GM21447 (cell line): Measurements from ENCODE around the gene TMEM229A.
"Not testable (repeated sequence)": the region's sequence is repeated elsewhere in the genome, so short reads cannot be mapped to it uniquely, and the experiment has no call there.

Source experiments
- ATAC-seq: cut with Tn5 transposase; IDR thresholded peaks from one replicate; pipeline ENCODE4 v1.9.1; 2021; ENCODE audit not compliant: unreplicated experiment

TMEM229A gene

DNA sequence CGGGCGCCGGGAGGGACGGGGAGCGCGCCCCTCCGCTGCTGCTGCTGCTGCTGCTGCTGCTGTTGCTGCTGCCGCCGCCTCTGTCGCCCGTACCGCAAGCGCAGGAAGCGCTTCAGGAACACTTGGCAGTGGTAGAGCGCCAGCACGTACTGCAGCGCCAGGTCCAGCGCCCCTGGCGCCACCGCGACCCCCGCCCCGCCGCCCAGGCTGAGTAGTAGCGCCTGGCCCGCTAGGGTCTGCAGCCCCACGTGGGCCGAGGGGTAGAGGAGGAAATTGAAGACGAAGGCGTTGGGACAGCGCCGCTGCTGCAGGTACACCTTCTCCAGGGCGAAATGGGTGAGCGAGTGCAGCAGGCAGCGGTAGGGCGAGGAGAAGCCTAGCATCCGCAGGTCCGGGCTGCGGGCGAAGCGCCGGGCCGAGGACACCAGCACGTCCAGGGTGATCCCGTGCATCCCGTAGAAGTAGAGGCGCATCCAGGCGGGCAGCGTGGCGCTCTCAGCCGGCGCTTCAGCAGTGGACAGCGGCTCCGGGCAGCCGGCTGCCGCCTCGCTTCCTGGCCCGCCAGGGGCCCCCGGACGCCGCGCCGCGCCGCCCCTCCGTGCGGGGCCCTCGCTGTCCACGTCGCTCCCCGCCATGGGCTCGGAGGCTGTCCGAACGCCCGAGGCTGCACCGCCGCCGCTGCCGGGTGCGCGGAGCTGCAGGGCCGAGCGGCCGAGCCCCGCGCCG, at the start of gene TMEM229A:
TMEM229A (minus strand) TSS at position 699 of the 726 bp plus-strand sequence; CDS start at position 635, 64 bp downstream.
- no peak for ATAC-seq

DNA sequence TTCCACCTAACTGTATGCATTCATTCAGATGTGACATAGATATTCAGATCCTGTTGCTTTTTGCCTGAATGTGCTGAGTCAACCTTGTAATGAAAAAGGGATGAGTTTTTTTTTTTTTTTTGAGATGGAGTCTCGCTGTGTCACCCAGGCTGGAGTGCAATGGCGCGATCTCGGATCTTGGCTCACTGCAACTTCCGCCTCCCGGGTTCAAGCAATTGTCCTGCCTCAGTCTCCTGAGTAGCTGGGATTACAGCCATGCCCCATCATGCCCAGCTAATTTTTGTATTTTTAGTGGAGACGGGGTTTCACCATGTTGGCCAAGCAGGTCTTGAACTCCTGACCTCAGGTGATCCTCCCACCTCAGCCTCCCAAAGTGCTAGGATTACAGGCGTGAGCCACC, 49.4 kb upstream of the TMEM229A start:
- not testable (repeated sequence) for ATAC-seq

- no peak for ATAC-seq
These were observed 44.7 kb upstream of the TMEM229A start for GRCh38 chr7:124077546-124077945.

DNA sequence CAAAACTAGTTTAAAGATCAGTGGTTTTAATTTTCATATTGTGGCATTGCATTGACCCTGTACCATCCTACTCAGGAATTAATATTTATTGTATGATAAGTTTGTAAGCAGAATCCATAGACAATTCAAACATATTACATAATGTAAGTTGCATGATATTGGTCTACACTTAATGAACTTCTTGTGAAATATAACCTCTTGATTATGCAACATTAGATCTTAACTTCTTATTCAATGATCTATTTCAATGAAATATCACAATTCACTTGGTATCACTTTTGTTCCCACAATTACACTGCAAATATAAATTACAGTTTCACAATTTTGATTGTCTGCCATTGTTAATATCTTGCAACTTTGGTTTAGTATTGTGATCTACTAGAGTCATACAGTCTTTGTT, 44.0 kb upstream of the TMEM229A start:
- ATAC-seq: no peak

DNA sequence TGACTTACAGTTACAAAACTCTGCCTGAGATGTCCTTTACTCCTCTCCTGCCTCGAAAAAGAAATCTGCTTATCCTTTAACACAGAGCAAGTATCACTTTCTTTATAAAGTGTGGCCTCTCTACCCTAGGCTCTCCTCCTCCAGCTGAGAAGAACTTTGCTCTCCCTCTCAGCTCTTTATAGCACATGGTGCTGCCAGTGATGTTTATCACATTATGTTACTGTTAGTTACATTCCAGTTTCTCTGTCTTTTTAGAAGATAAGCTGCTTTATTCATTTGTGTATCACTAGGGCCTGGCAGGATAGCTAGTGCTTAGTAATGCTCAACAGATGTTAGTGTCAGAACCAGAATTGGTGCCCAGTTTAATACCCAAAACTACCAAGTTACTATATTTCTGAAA, 41.1 kb upstream of the TMEM229A start:
- no peak for ATAC-seq

DNA sequence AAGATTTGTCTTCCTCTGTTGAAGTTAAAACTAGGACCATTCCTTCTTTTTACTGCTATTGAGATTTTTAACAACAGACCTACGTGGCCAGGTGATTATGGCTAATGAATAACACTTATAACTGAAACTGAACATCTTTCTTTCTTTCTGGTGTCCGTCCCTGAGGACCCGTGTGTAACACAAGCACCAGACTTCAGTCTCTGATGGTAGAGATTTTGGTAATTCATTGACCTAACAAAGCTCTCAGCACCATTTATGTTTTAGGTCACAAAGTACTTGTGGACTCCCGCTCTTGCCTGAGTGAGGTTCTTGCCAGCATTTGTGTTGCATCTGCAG, 40.4 kb upstream of the TMEM229A start:
- ATAC-seq: no peak

GRCh38 chr7:124072603-124073309, 39.9 kb upstream of the TMEM229A start:
- ATAC-seq: no peak

- no peak for ATAC-seq
These were observed 39.0 kb upstream of the TMEM229A start for GRCh38 chr7:124071843-124072242.

DNA sequence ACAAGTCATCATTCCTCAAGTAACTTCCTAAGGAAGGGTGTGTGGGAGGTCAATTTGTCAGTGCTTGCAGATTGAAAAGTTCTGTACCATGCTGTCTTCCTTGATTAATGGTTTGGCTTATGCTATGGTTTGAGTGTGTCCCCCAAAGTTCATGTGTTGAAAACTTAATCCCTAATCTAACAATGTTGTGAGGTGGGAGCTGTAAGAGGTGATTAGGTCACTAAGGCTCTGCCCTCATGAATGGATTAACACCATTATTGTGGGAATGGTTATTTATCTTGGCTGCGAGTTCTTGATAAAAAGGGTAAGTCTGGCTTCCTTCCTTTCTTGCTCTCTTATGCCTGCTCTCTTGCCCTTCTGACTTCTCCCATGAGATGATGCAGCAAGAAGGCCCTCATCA, 29.3 kb upstream of the TMEM229A start:
- no peak for ATAC-seq

GRCh38 chr7:124060528-124060927, 27.7 kb upstream of the TMEM229A start:
- no peak for ATAC-seq

DNA sequence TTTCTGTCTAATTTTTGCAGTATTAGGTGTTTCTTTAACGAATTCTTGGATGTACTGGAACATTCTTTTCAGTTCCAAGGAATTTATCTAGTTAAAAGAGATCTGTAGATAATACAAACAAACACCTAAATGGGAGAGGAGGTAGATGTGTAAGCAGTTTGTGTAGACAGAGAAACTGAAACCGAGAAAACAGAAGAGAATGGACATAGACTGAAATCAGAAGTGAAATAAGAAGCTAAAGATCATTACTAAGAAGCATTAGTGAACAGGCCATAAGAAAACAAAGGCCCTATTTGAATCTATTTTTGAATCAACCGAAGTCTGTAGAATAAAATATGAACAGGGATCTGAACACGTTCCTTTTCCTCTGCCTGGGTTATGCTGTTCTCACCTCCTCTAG, 26.5 kb upstream of the TMEM229A start:
- ATAC-seq: peak; percentile 100

DNA sequence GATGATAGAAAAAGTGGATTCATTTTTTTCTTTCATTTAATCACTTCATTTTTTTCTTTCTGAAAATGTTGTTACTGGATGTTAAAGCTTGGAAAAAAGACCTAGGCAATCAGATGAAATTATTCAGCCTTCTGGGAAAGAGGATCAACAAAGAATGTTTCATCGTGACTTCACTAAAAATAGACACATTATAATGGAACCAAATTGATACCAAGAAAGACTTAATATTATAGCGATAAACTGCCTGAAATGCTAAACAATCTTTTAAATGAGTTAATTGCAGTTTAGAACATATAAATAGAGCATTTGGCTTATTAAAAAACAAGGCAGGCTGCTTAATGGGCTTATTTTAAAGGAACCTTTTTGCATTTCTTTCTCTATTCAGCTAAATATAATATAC, 25.6 kb upstream of the TMEM229A start:
- no peak for ATAC-seq

DNA sequence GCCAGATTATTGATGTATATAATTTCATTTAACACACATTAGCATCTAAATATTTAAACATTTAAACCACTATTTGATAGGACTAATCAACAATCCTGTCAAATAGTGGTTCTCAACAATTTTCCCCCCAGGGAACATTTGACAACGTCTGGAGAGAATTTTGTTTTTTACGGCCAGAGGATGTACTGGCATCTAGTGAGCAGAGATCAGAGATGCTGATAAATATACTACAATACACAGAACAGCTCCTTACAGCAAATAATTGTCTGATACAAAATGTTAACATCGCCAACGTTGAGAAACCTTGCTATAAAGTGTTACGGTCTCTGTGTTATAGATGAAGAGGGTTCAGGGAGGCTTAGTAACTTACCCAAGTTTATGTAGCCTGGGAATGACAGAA, 25.0 kb upstream of the TMEM229A start:
- ATAC-seq: no peak

GRCh38 chr7:124056234-124056633, 23.4 kb upstream of the TMEM229A start:
- ATAC-seq: no peak

DNA sequence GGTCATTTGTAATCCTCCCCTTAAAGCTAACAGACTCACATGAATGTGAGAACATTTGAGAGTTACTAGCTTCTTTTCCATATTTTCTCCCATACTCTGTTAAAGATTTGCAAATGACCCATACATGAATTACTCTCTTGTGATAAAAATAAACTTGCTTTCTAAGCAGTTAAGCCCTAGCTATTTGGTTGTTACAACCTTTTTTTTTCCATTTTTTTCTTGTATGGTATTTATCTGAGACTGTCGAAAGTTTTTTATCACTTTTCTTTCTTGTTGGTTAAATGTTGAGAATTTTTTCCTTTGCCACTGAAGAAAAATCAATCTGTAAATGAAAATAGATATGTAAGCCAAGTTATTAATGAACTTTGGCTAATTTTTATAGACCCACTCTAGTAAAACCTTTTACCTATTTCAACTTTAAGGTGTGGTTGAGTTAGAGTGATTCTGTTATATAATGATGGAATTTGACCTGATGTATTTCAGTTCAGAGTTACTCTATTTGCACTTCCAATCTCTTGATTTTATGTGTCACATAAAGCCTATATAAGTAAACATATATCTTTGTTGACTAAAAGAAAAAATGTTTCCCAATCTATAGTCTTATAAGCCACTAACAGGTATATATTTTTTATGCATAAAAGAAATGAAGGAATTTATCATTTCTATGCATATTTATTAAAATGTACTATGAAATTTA, 19.0 kb upstream of the TMEM229A start:
- ATAC-seq: no peak

GRCh38 chr7:124042826-124043225, 10.0 kb upstream of the TMEM229A start:
- ATAC-seq: no peak

GRCh38 chr7:124041439-124041838, 8.6 kb upstream of the TMEM229A start:
- no peak for ATAC-seq

- not testable (repeated sequence) for ATAC-seq
These were observed 5.0 kb upstream of the TMEM229A start for GRCh38 chr7:124037902-124038301.

GRCh38 chr7:124035706-124036105, 2.8 kb upstream of the TMEM229A start:
- no peak for ATAC-seq

DNA sequence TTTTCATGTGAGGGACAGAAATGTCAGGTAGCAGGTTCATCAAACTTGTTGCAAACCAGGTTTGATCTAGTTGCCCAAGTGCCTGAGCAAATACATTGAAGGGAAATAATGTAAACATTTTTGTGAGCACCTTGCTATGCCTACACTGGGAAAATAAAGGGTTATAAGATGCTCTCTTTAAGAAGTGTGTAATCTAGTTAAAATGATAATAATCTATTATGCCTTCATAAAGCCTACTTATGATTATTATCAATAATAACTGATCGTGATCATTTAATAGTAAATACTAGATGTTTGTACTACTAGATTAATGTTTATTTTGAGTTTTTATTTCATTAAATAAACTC, 1.9 kb upstream of the TMEM229A start:
- no peak for ATAC-seq

- ATAC-seq: no peak
These were observed 1.2 kb upstream of the TMEM229A start for GRCh38 chr7:124033807-124034753.
